Keratinocyte (primary cell): ENCODE measurements around the gene HUS1.

Experiments used
- EZH2 ChIP-seq: IDR thresholded peaks from one replicate; pipeline ENCODE4 v1.6.1; 2012; ENCODE audit warnings: inconsistent platforms, mild to moderate bottlenecking, low read length, moderate library complexity
- TF ChIP-seq, protein P1 (sequence below), 3 experiments: IDR thresholded peaks in 1 of 3; conservative IDR thresholded peaks in 1 of 3; optimal IDR thresholded peaks in 1 of 3; 2 replicates in 2 of 3; 3 replicates in 1 of 3; pipeline versions ENCODE3 to v1.5.1; 2011; ENCODE audit warnings: low read length in 3 of 3, mild to moderate bottlenecking in 3 of 3, moderate library complexity in 2 of 3, control low read depth in 1 of 3, inconsistent platforms in 1 of 3; ENCODE audit not compliant: insufficient read depth in 2 of 3; ENCODE audit errors: extremely low read depth in 1 of 3

DNA sequence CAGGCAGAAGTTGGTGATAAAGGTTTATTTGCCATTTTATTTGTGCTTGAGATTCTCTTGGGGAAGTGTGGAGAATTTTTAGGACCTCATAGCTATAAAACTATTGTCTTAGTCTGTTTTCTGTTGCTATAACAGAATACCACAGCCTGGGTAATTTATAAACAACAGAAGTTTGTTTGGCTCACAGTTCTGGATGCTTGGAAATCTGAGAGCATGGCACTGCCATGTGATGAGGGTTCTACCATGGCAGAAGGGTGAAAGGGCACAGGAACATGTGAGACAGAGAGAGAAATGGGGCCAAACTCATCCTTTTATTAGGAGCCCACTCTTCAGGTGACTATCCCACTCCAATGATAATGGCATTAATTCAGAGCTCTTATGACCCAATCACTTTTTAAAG, 37.2 kb upstream of the HUS1 start:
- TF ChIP-seq, protein P1, sequence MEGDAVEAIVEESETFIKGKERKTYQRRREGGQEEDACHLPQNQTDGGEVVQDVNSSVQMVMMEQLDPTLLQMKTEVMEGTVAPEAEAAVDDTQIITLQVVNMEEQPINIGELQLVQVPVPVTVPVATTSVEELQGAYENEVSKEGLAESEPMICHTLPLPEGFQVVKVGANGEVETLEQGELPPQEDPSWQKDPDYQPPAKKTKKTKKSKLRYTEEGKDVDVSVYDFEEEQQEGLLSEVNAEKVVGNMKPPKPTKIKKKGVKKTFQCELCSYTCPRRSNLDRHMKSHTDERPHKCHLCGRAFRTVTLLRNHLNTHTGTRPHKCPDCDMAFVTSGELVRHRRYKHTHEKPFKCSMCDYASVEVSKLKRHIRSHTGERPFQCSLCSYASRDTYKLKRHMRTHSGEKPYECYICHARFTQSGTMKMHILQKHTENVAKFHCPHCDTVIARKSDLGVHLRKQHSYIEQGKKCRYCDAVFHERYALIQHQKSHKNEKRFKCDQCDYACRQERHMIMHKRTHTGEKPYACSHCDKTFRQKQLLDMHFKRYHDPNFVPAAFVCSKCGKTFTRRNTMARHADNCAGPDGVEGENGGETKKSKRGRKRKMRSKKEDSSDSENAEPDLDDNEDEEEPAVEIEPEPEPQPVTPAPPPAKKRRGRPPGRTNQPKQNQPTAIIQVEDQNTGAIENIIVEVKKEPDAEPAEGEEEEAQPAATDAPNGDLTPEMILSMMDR (optimal IDR thresholded peaks at IDR 0.05 in 1 of 3, IDR thresholded peaks at IDR 0.05 in 1 of 3, conservative IDR thresholded peaks at IDR 0.05 in 1 of 3; ENCODE audit: extremely low read depth in 1 of 3, insufficient read depth in 2 of 3, low read length in 3 of 3), result no peak
- TF ChIP-seq EZH2, result no peak
